HAP-1 (cell line): Measurements from ENCODE around the gene MKNK1.

ENCODE experiments used
- DNase-seq, 2 experiments: peaks; one replicate each; pipeline ENCODE4 v3.0.0-alpha.2; 2016 to 2020; ENCODE audit warnings: low spot score in 2 of 2
- H3K27me3 ChIP-seq: fragments of 250-450 bp; sonication (Bioruptor Pico); 2 replicates; pipeline ENCODE4 v1.5.1; 2020; ENCODE audit warnings: low read depth, mild to moderate bottlenecking, moderate library complexity
- H3K36me3 ChIP-seq: fragments of 250-450 bp; sonication (Bioruptor Pico); replicated peaks from 2 replicates; pipeline ENCODE4 v1.5.1; 2020; ENCODE audit warnings: mild to moderate bottlenecking
- H3K4me1 ChIP-seq: fragments of 250-450 bp; sonication (Bioruptor Pico); 2 replicates; pipeline ENCODE4 v1.5.1; 2020; ENCODE audit warnings: mild to moderate bottlenecking
- H3K4me3 ChIP-seq: fragments of 250-450 bp; sonication (Bioruptor Pico); 2 replicates; pipeline ENCODE4 v1.5.1; 2020; ENCODE audit warnings: mild to moderate bottlenecking, moderate library complexity
- H3K9me3 ChIP-seq: fragments of 250-450 bp; sonication (Bioruptor Pico); 2 replicates; pipeline ENCODE4 v1.5.1; 2020; ENCODE audit warnings: mild to moderate bottlenecking, moderate library complexity
- in situ Hi-C: fragments of 300-500 bp; cut with MboI; formaldehyde crosslinking; loops from 3 replicates; pipeline ENCODE4 v1.14.3; 2020; ENCODE audit warnings: low sequenced_read_pairs, inconsistent platforms, mixed read lengths

MKNK1 gene

DNA sequence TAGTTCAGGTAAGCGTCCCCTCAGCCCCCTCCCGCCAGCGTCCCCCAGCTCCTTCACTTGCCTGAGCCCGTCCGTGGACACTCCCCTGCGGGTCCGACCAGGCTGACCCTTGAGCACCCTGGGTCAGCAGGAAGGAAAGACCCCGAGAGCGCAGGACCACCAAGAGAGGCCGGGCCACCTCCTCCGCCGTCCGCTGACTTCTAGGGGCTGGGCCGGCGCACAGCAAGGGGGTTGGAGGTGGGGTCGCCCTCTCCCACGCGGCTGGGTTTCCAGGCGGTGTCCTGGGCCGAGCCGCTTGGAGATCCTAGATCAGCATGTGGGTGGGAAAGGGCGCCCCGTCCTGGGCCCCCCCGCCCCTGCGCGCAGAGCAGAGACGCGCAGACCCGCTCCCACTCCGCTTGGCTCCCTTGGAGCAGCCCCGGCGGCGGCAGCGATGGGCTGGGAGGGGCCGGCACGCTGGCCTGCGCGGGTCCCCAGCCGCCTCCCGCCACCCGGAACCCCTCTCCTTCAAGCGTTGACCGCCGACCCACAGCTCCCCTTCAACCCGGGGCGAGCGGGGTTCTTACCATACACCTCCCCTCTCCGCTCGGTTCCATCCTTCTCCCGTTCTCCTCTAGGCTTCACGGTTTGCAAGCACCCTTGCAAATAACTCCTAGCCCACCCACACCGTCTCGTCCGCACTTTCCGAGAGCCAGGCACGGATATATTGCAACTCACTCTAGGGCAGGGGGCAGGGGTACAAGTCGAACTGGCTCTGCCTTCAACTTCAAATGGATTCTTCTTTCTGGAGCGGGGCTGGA is 60.1 kb downstream of the MKNK1 start:
- no peak overlapping the region for H3K4me3 ChIP-seq
- H3K36me3 ChIP-seq = no peaks in the 10 kb centered on the region
- DNase-seq = no peak
- H3K9me3 ChIP-seq = no peaks in the 10 kb centered on the region
- in situ Hi-C loops = no loop called here
- no peaks in the 10 kb centered on the region for H3K4me1 ChIP-seq
- H3K27me3 ChIP-seq = peaks cover 26% of the 10 kb centered on the region

DNA sequence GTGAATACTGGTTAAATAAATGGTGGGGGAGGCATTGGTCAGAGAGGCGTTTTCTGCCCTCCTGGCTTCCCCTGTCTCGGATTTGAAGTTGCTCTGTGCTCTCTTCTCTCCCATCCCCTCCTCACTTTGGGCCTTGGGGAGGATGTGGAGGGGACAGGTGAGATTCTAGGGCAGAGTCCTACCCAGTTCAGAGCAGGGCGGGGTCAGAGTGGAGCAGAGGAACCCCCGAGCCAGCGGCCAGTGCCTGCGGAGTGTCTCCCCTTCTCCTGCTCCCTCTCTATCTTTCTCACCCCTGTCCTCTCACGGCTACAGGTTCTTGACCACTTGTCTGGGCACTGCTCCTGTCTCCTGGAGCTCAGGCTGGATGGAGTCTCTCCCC is 60.7 kb downstream of the MKNK1 start:
- H3K4me3 ChIP-seq = no peak overlapping the region
- no peaks in the 10 kb centered on the region for H3K36me3 ChIP-seq
- peaks cover 26% of the 10 kb centered on the region for H3K27me3 ChIP-seq
- DNase-seq = no peak
- no peaks in the 10 kb centered on the region for H3K4me1 ChIP-seq
- in situ Hi-C loops = no loop called here
- H3K9me3 ChIP-seq = no peaks in the 10 kb centered on the region

DNA sequence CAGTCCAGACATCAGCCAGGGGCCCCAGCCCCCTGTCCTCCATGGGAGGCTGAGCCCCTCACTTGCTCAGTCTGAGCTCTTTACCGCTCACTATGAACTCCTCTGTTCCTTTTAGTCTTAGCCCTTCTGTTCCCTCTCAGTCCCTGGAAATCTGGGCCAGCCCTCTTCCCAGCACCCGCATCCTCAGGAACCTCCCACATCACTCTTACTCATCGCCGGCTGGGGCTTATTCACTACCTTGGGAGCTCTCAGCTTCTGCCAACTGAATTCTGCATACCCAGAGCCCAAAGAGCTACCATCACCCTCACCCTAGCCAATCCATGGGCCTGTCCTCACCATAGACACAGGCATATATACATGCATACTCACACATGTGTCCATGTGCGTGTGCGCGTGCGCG is 64.1 kb downstream of the MKNK1 start:
- in situ Hi-C loops = no loop called here
- no peaks in the 10 kb centered on the region for H3K9me3 ChIP-seq
- H3K4me3 ChIP-seq = no peak overlapping the region
- no peaks in the 10 kb centered on the region; the same call in 1 of the 2 replicates for H3K4me1 ChIP-seq
- peaks cover 17% of the 10 kb centered on the region for H3K27me3 ChIP-seq
- H3K36me3 ChIP-seq = no peaks in the 10 kb centered on the region
- no peak for DNase-seq

GRCh38 chr1:46538147-46538546 is 65.9 kb downstream of the MKNK1 start:
- Histone ChIP-seq H3K4me3 (no peak overlapping the region), H3K27me3 (peaks cover 10% of the 10 kb centered on the region), H3K9me3 (no peaks in the 10 kb centered on the region), H3K4me1 (no peaks in the 10 kb centered on the region; the same call in 1 of the 2 replicates), H3K36me3 (no peaks in the 10 kb centered on the region)
- DNase-seq = no peak
- in situ Hi-C loops = no loop called here

DNA sequence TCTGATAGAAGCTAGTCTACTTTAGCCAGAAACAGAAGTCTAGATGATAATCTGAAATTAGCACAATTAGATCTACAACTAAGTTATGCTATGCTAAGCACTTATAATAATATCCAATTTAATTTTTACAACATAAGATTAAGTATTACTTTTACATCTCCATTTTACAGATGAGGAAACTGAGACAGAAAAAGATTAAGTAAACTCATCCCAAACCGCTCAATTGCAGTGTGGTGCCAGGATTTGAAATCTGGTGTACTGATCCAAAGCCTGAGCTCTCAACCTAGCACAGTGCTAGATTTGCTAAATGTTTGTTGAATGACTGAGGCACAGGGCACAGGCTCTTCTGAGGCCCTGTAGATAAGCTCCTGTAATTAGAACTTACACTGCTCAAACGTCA is 66.4 kb downstream of the MKNK1 start:
- Histone ChIP-seq H3K27me3 (peaks cover 8% of the 10 kb centered on the region), H3K4me1 (no peaks in the 10 kb centered on the region; the same call in 1 of the 2 replicates), H3K4me3 (no peak overlapping the region), H3K9me3 (no peaks in the 10 kb centered on the region), H3K36me3 (no peaks in the 10 kb centered on the region)
- DNase-seq = no peak
- in situ Hi-C loops = no loop called here

DNA sequence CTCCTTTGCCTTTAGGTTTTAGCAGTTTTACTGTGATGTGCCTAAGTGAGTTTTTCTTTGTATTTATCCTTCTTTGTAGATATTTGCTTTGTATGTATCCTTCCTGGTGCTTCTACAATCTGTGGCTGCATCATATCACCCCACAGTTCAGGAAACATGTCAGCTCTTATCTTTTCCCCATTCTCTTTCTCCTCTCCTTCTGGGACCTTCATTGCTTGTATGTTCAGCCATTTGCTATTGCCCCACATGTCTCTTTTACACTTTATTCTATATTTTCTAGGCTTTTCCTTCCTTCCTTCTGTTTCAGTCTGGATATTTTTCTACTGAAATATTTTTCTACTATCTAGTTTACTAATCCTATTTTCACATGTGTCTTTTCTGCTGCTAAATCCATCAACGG is 67.5 kb downstream of the MKNK1 start:
- H3K36me3 ChIP-seq = no peaks in the 10 kb centered on the region
- in situ Hi-C loops = no loop called here
- no peaks in the 10 kb centered on the region; the same call in 1 of the 2 replicates for H3K4me1 ChIP-seq
- no peaks in the 10 kb centered on the region for H3K9me3 ChIP-seq
- no peak for DNase-seq
- H3K4me3 ChIP-seq = no peak overlapping the region
- H3K27me3 ChIP-seq = no peaks in the 10 kb centered on the region

- in situ Hi-C loops = no loop called here
Observed at GRCh38 chr1:46535063-46535462, 69.0 kb downstream of the MKNK1 start.

DNA sequence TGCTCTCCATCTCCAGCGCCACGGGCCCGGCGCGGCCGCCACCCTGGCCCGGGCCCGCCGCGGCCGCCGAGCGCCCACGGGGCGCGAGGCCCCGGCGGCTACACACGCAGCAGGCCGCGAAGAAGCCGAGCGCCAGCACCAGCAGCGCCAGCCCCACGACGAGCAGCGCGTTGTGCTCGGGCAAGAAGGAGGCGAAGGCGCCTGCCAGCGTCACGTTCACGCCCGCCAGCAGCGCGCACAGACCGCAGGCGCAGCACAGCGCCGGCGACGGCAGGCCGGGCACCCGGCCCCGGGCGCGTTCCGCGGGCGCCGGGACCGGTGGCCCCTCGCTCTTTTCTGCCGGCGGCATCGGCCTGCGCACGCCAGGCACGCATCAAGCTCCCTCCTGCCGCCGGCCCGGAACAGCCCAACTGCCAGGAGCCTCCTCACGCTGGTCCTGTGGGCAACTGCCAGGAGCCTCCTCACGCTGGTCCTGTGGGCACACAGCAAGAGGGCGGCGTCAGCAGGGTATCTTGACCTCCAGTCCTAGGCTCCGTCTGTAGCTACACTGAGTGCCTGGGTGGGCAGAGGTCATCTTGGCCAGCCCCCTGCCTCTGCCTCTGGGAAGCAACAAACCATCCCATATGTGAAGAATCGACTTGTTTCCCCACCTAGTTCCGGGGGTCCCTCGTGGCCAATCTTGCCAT is 70.7 kb downstream of the MKNK1 start:
- Histone ChIP-seq H3K4me1 (no peaks in the 10 kb centered on the region; the same call in 1 of the 2 replicates), H3K9me3 (no peaks in the 10 kb centered on the region), H3K4me3 (no peak overlapping the region), H3K36me3 (no peaks in the 10 kb centered on the region), H3K27me3 (peaks cover 10% of the 10 kb centered on the region)
- peak in 1 of 2 experiments; percentile 21 for DNase-seq
- in situ Hi-C loops = no loop called here

More at GRCh38 chr1:46535063-46535462, 69.0 kb downstream of the MKNK1 start:
- no peaks in the 10 kb centered on the region for H3K27me3 ChIP-seq
- DNase-seq = peak in 1 of 2 experiments; percentile 60
- H3K4me3 ChIP-seq = no peak overlapping the region
- H3K4me1 ChIP-seq = no peaks in the 10 kb centered on the region; the same call in 1 of the 2 replicates
- no peaks in the 10 kb centered on the region for H3K36me3 ChIP-seq
- H3K9me3 ChIP-seq = no peaks in the 10 kb centered on the region

GRCh38 chr1:46532498-46533178 is 71.4 kb downstream of the MKNK1 start:
- DNase-seq = peak in 1 of 2 experiments; percentile 77
- in situ Hi-C loops = no loop called here
- no peak overlapping the region for H3K4me3 ChIP-seq
- no peaks in the 10 kb centered on the region; the same call in 1 of the 2 replicates for H3K4me1 ChIP-seq
- H3K27me3 ChIP-seq = peaks cover 10% of the 10 kb centered on the region
- H3K9me3 ChIP-seq = no peaks in the 10 kb centered on the region
- no peaks in the 10 kb centered on the region for H3K36me3 ChIP-seq

DNA sequence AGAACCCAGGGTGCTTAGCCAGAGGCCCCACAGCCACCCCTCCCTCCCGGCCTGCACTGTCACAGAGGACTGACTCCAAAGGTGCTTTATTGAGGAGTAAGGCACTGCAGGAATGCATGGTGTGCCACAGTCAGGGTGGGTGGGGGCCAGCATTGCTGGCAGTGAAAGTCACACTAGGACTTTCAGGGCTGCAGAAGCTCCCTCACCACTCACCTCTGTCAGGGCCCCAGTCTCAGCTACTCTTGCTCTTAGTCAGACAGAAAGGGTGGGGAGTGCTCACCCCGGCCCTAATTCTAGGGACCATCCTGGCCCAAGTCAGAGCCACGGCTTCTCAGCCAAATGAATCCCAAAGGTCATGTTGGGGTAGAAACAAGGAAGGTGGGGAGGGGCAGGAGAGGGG is 72.0 kb downstream of the MKNK1 start:
- Histone ChIP-seq H3K36me3 (no peaks in the 10 kb centered on the region), H3K4me1 (no peaks in the 10 kb centered on the region; the same call in 1 of the 2 replicates), H3K27me3 (peaks cover 10% of the 10 kb centered on the region), H3K4me3 (no peak overlapping the region), H3K9me3 (no peaks in the 10 kb centered on the region)
- no peak for DNase-seq
- in situ Hi-C loops = no loop called here

GRCh38 chr1:46530791-46531409 is 73.2 kb downstream of the MKNK1 start:
- Histone ChIP-seq H3K4me1 (0 out of 2 replicates have a peak, but pooled peaks cover 2% of the 10 kb centered on the region), H3K4me3 (no peak overlapping the region), H3K36me3 (no peaks in the 10 kb centered on the region), H3K9me3 (no peaks in the 10 kb centered on the region), H3K27me3 (peaks cover 10% of the 10 kb centered on the region)
- DNase-seq = no peak
- in situ Hi-C loops = no loop called here

GRCh38 chr1:46530311-46530710 is 73.8 kb downstream of the MKNK1 start:
- peaks cover 10% of the 10 kb centered on the region for H3K27me3 ChIP-seq
- no peak overlapping the region for H3K4me3 ChIP-seq
- H3K36me3 ChIP-seq = no peaks in the 10 kb centered on the region
- no peaks in the 10 kb centered on the region for H3K9me3 ChIP-seq
- in situ Hi-C loops = no loop called here
- H3K4me1 ChIP-seq = 0 out of 2 replicates have a peak, but pooled peaks cover 2% of the 10 kb centered on the region
- no peak for DNase-seq

- in situ Hi-C loops = loop anchor here (5.0 kb wide), 1 partner anchor 82 kb away; no protein-coding TSS in a partner anchor
- no peaks in the 10 kb centered on the region for H3K9me3 ChIP-seq
- DNase-seq = no peak
- peaks cover 10% of the 10 kb centered on the region for H3K27me3 ChIP-seq
- no peak overlapping the region for H3K4me3 ChIP-seq
- no peaks in the 10 kb centered on the region for H3K36me3 ChIP-seq
- H3K4me1 ChIP-seq = 0 out of 2 replicates have a peak, but pooled peaks cover 2% of the 10 kb centered on the region
Observed at GRCh38 chr1:46529031-46529630, 74.9 kb downstream of the MKNK1 start.
